ENCODE results near the gene MRPL44.

MRPL44 gene

DNA sequence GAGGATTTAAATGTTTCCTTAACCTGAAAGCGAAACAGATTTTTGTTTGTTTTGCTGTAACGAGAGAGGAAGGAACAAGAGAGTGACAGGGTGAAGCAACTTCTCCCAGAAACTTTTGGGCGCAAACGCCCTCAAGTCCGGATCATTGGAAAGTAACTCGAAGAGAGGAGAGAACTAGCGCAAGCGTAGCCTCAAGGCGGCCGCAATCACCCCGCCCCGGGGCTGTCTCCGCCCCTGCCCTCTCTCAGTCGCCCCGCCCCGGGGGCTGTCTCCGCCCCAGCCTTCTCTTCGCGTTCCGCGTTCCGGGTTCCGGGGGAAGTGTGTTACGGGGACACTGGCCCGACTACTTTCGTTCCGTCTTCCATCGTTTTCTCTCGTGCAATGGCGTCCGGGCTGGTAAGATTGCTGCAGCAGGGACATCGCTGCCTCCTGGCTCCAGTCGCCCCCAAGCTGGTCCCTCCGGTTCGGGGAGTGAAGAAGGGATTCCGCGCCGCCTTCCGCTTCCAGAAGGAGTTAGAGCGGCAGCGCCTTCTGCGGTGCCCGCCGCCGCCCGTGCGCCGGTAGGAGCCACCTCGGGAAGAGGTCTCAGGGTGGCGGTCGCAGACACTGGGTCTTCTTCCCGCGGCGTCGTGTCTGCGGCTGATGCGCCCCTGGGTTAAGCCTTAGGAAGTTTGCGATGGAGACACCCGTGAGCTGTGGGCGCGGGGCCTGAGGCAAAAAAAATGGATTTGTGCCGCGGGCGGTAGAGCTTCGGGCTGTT, at the start of gene MRPL44:
Gene MRPL44 (plus strand): TSS at position 372 of the 760 bp plus-strand sequence. CDS start 10 bp downstream, at position 382.
- no peak for TF ChIP-seq CTCF (conservative IDR thresholded peaks at IDR 0.05; ENCODE audit: low read depth, low read length)
- peak; percentile 77 for DNase-seq (ENCODE audit: low read depth)
- peak within 1 kb of the TSS; percentile 91 for H3K4me3 ChIP-seq (ENCODE audit: low read length)

DNA sequence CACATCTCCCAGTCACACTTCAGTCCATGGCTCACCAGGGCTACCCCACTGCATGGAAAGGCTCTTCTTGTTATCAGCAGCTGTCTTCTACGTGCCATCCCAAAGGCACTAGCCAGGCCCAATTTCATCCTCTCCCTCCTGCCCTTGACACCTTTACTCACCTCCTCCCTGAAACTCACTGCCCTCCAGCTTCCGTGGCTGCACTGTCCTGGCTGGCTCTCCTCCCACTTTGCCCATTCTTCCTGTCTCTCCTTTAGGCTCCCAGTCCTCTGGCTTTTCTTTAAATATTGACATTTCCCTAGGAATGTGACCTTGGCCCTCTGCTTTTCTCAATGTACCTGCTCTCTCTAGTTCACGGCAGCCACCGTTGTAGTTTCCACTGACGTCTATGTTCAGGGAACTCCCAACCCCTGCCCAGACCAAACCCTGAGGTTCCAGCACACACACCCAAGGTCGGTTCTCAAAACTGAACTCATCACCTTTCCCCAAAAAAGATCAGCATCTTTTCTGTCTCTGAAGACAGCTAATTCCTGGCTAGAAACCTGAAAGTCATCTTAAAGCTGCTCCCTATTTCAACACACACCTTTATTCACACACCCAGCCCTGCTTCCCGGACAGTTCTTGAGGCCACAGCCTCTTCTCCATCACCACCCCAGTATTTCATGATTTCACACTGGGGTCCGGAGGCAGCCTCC, 48.8 kb upstream of the MRPL44 start:
- H3K4me3 ChIP-seq (ENCODE audit: low read length): no peak overlapping the region
- no peak for DNase-seq (ENCODE audit: low read depth)
- no peak for TF ChIP-seq CTCF (conservative IDR thresholded peaks at IDR 0.05; ENCODE audit: low read depth, low read length)

DNA sequence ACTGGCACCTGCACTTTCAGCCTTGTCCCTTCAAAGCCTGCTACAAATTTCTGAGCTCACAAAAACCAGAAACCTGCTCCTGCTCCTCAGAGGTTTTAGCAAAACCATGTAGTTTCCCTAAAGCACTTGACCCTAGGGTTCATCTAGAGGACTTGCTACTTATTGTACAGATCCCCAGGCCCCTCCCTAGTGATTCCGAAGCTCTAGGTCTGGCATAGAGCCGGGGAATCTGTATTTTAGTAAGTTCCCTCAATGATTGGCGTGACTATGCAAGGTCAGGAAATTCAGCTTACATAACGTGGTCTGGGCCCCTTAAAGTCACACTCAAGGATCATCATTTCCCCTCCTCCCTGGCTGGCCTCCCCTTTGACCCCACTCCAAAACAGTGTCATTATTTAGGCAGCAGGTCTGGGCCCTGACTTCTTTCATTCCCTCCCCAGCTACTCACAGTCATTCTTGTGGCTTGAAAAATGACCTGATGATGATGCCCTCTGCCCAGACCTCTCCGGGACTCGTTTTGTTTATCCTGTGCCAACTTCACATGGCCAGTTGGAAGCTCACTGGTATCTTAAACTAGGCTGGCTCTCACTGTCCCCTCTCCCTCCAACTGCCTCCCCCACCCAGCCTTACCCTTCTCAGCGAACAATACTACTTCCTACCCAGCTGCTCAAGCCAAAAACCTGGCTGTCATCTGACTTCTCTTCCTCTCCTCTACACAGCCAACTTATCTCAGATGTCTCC, 48.1 kb upstream of the MRPL44 start:
- no peak for DNase-seq (ENCODE audit: low read depth)
- no peak for TF ChIP-seq CTCF (conservative IDR thresholded peaks at IDR 0.05; ENCODE audit: low read depth, low read length)

GRCh38 chr2:223914324-223914723, 42.9 kb upstream of the MRPL44 start:
- no peak for DNase-seq (ENCODE audit: low read depth)
- H3K4me3 ChIP-seq (ENCODE audit: low read length): no peak overlapping the region
- TF ChIP-seq CTCF (conservative IDR thresholded peaks at IDR 0.05; ENCODE audit: low read depth, low read length): no peak

More for the DNA sequence above, 48.1 kb upstream of the MRPL44 start:
- no peak overlapping the region for H3K4me3 ChIP-seq (ENCODE audit: low read length)

- no peak for TF ChIP-seq CTCF (conservative IDR thresholded peaks at IDR 0.05; ENCODE audit: low read depth, low read length)
- no peak overlapping the region for H3K4me3 ChIP-seq (ENCODE audit: low read length)
- DNase-seq (ENCODE audit: low read depth): no peak
Measured at GRCh38 chr2:223915071-223915470, 42.2 kb upstream of the MRPL44 start.

DNA sequence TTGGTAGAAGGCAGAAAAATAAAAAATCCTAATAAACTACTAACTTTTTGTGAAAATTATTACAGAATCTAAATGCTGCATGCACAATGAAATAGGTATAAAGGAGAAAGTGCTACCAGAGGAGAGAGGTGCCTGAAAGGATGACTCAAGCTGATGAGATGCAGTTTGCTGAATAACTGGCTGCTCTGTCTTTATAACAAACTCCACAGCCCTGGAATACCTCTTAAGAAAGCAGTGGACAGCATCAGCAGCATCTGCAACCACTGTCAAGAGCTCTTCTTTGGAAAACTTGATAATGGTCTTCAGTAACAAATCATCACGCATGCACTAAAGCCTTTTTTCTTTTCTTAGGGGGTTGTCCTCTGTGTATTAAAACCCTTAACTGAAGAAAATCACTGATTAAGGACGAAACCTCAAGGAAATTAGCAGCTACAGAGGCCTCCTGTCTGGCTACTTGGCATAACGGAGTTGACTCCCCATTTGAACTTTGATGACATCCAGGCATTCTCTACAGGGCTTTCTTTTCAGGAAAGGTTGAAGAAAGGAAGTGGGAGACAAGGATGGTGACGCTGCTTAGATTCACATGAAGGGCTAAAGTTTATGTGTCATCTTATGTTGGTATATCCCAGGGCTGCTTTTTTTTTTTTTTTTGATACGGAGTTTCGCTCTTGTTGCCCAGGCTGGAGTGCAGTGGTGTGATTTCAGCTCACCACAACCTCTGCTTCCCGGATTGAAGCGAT, 40.9 kb upstream of the MRPL44 start:
- TF ChIP-seq CTCF (conservative IDR thresholded peaks at IDR 0.05; ENCODE audit: low read depth, low read length): no peak
- no peak for DNase-seq (ENCODE audit: low read depth)

More for the DNA sequence above, 40.9 kb upstream of the MRPL44 start:
- no peak overlapping the region for H3K4me3 ChIP-seq (ENCODE audit: low read length)

Measured in retinal pigment epithelial cell (primary cell).